ENCODE data around the gene EIF4EBP2. TPM values are rescaled to one million over a fixed set of nuclear protein-coding genes. Genes with fewer than 3 reads are reported as not detected.

Gene EIF4EBP2
- total and polyA plus RNA-seq, 2 donors (not counting 3 experiments of a cell fraction or from before 2014, with no cell fraction given), result 18.2 to 47.0 TPM

- no peak overlapping the region for H2AFZ ChIP-seq (ENCODE audit: low read depth, low read length)
- no TSS peak for BruUV-seq (replicated peaks)
- H3K4me3 ChIP-seq (replicated peaks in 1 of 3; ENCODE audit: insufficient read depth in 1 of 3, low read depth in 1 of 3, low read length in 3 of 3), result no peak overlapping the region
- no peaks in the 10 kb centered on the region for H3K9me3 ChIP-seq (replicated peaks; ENCODE audit: control insufficient read depth, insufficient read depth, low read length)
- H3K4me2 ChIP-seq (ENCODE audit: insufficient read depth, low read length), result no peak overlapping the region
- intact Hi-C loops (cut with micrococcal nuclease), result no loop called here
- DNase-seq (ENCODE audit: low read depth, low spot score) (no peak), FAIRE-seq (peak; percentile 15)
- H3K9ac ChIP-seq (replicated peaks; ENCODE audit: extremely low read depth, insufficient read depth, low read length), result no peak overlapping the region
- peaks cover 3 to 29% of the 10 kb centered on the region in 2 experiments for H3K36me3 ChIP-seq (ENCODE audit: control insufficient read depth in 2 of 2, extremely low read depth in 1 of 2, insufficient read depth in 2 of 2, low read length in 2 of 2)
- CTCF ChIA-PET, result interaction anchor here (1.1 kb wide), 1 partner anchor 9 kb away, joined by 3 read pairs; no protein-coding TSS in a partner anchor
- no peaks in the 10 kb centered on the region for H3K4me1 ChIP-seq (ENCODE audit: control insufficient read depth, extremely low read depth, insufficient read depth, low read length)
- POLR2A ChIA-PET, result no interaction called here
- no peaks in the 10 kb centered on the region for H3K27me3 ChIP-seq (ENCODE audit: control insufficient read depth in 2 of 2, insufficient read depth in 2 of 2, low read length in 2 of 2)
- peaks cover 4% of the 10 kb centered on the region for H3K79me2 ChIP-seq (ENCODE audit: control insufficient read depth, insufficient read depth, low read length)
- H3K27ac ChIP-seq (ENCODE audit: insufficient read depth, low read depth, low read length), result no peak overlapping the region
- no peaks in the 10 kb centered on the region for H3K9me1 ChIP-seq (replicated peaks; ENCODE audit: control insufficient read depth, extremely low read depth, insufficient read depth, low read length)
- TF ChIP-seq POLR2AphosphoS5 (IDR thresholded peaks at IDR 0.05; ENCODE audit: insufficient read depth, low read depth, low read length), result no peak
- no peak for TF ChIP-seq POLR2A (IDR thresholded peaks at IDR 0.05; ENCODE audit: low read depth, low read length)
- TF ChIP-seq GATA2 (IDR thresholded peaks at IDR 0.05; ENCODE audit: insufficient read depth, insufficient read length, low read depth, low read length), result no peak
- no peak for TF ChIP-seq EZH2 (IDR thresholded peaks at IDR 0.05; ENCODE audit: borderline replicate concordance, low read depth, low read length, severe bottlenecking)
- TF ChIP-seq, protein P1, sequence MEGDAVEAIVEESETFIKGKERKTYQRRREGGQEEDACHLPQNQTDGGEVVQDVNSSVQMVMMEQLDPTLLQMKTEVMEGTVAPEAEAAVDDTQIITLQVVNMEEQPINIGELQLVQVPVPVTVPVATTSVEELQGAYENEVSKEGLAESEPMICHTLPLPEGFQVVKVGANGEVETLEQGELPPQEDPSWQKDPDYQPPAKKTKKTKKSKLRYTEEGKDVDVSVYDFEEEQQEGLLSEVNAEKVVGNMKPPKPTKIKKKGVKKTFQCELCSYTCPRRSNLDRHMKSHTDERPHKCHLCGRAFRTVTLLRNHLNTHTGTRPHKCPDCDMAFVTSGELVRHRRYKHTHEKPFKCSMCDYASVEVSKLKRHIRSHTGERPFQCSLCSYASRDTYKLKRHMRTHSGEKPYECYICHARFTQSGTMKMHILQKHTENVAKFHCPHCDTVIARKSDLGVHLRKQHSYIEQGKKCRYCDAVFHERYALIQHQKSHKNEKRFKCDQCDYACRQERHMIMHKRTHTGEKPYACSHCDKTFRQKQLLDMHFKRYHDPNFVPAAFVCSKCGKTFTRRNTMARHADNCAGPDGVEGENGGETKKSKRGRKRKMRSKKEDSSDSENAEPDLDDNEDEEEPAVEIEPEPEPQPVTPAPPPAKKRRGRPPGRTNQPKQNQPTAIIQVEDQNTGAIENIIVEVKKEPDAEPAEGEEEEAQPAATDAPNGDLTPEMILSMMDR (IDR thresholded peaks at IDR 0.05; ENCODE audit: extremely low read depth in 1 of 2, insufficient read depth in 1 of 2, low read depth in 1 of 2, low read length in 2 of 2), result no peak
- no peak for TF ChIP-seq FOS (IDR thresholded peaks at IDR 0.05; ENCODE audit: borderline replicate concordance, insufficient read depth, low read length)
- TF ChIP-seq JUN (IDR thresholded peaks at IDR 0.05; ENCODE audit: borderline replicate concordance, insufficient read depth, insufficient read length, low read depth), result no peak
- TF ChIP-seq MYC (IDR thresholded peaks at IDR 0.05; ENCODE audit: low read depth, low read length), result no peak
- TF ChIP-seq, protein P2, sequence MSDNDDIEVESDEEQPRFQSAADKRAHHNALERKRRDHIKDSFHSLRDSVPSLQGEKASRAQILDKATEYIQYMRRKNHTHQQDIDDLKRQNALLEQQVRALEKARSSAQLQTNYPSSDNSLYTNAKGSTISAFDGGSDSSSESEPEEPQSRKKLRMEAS (IDR thresholded peaks at IDR 0.05; ENCODE audit: insufficient read depth, insufficient read length), result no peak
- dilution Hi-C loops (cut with MboI; ENCODE audit: extremely low pct_ligation_motif_present, low sequenced_read_pairs), result no loop called here
- H4K20me1 ChIP-seq (replicated peaks; ENCODE audit: control insufficient read depth, extremely low read depth, insufficient read depth, low read length), result peaks cover 1% of the 10 kb centered on the region
Observed at GRCh38 chr10:70418713-70419112, 14.8 kb downstream of the EIF4EBP2 start.

All from endothelial cell of umbilical vein (primary cell).